Stimulated activated CD8-positive, alpha-beta memory T cell treated with anti-CD3 and anti-CD28 coated beads, Interleukin-4, amount 100 ng/mL, for 24 hours (primary cell): Measurements from ENCODE around the gene WIPF3.
"Not testable (repeated sequence)": the region's sequence is repeated elsewhere in the genome, so short reads cannot be mapped to it uniquely, and the experiment has no call there.

ENCODE experiments used
- DNase-seq: peaks from one replicate; pipeline ENCODE4 v3.0.0-alpha.2; 2020; ENCODE audit warnings: low read depth

WIPF3 gene

DNA sequence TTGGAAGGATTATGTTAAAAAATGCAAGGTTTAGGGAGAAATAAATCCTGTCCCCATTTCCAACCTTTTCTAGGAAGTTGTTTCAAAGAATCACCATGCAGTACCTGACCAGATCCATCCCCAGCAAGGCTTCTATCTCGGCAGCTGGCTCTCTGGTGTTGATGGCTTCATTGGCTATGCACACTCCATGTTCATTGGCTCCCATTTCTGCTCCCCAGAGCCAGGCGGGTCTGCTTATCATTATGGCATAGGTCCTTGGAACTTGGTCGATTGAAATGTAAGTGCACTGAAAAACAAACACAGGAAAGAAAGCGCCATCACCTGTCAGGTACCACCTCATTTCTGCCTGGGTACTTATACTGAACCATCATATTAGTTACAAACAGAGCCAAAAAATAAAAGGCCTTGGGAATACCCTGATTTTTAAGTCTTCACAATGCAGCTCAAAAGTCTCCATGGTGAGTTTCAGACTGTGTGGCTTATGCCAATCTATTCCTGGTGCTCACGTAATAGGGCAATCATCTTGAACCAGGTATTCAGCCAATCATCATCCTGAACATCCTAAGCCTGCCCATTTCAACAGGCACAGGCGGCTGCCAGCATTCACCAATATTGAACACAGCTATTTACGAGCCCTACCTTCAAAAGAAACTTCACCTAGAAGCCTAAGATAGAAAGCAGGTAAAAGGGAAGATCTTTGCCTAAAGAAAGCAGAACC lies 148.9 kb downstream of the WIPF3 start:
- no peak for DNase-seq

DNA sequence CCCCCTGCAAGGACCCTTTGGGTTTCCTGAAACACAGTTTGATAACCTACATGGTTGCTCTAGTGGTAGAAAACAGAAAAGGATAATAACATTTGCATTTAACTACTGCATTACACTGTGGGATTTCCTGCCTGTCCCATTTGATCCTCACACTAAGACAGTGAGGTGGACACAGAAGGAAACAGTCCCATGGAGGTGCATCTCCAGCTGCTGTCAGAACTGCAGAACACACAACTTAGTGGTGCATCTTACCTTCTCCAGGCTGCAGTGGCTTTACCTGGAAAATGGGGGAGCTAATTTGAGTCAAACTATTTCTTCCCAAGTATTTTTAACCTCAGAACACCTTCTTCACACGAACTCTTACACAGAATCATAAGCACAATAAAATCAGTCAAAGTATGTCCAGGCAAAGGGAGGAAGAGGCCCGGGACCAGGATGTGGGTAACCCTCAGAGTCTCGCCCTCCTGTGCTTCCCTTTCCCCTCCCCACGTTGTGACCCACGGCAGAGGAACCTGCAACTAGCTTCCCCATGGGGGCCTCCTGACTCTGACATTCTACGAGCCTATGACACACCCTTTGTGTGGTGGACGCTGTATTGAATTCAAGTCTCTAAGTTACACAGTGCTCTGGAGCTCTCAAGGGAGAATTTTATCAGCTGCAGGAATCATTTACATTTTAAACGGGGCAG lies 149.6 kb downstream of the WIPF3 start:
- DNase-seq, result peak; percentile 2

DNA sequence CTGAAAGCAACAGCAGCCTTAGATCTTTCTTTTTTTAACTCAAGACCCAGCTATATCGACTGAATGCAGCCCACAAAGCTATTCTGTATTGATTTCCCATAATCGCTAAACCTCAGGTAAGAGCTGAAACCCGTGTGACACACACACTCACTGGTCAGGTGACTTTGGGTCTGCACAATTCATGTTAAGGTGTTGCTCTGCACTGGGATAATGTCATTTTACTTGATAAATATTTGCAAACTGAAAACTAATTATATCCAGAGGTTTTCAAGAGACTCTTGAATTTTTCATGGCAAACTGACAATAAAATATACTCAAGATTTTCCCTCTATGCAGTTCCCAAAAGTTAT lies 150.2 kb downstream of the WIPF3 start:
- no peak for DNase-seq

- DNase-seq, result no peak
Measured at GRCh38 chr7:29957521-29958310, 151.4 kb downstream of the WIPF3 start.

DNA sequence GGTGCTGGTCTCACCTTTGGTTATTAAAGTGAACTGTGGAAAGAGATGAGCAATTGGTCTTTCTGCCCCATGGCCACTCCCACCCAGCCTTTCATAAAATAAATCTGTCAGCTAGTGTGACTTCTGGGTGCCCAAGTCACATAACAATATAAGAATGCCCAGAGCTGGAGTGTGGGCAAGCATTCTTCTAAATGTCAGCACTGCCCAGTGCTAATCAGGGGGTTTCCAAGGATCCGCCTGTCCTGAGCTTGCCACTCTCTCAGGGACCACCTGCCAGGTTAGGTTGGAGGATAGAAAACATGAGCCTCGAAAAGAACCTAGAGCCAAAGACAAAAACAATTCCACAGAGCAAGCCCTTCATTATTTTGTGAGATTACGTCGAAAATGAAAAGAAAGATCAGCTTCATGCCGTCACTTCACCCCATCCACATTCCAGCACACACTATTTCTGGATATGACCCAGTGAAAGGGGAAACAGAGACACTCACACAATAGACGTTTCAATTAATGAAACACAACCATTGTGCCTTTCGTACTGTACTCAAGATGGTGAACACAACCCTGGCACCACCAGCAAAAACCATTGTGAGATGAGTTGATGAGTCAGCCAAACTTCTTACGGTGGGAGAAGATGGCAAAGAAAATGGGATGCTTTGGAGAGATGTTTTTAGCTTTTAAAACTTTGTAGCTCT lies 152.5 kb downstream of the WIPF3 start:
- DNase-seq, result no peak

DNA sequence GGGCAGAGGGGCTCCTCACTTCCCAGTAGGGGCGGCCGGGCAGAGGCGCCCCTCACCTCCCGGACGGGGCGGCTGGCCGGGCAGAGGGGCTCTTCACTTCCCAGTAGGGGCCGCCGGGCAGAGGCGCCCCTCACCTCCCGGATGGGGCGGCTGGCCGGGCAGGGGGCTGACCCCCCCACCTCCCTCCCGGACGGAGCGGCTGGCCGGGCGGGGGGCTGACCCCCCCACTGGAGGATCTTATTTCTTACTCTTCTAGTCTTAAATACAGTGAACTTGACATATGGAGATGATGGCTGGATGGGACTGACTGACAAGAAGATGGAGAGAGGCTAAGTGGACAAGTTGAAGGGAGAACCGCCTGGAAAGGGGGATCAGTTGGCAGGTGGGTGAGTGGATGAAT lies 155.3 kb downstream of the WIPF3 start:
- DNase-seq, result not testable (repeated sequence)

GRCh38 chr7:29962035-29962434 lies 155.7 kb downstream of the WIPF3 start:
- no peak for DNase-seq

- DNase-seq, result no peak
Measured at GRCh38 chr7:29965030-29965429, 158.7 kb downstream of the WIPF3 start.
